CD4-positive, alpha-beta T cell treated with Interleukin-21 for 1 hour (primary cell): Measurements from ENCODE around the gene GADD45G.

Experiments used
- DNase-seq: peaks from one replicate; pipeline ENCODE4 v3.0.0-alpha.2; 2020

GADD45G gene

GRCh38 chr9:89655056-89655989 lies 50.5 kb downstream of the GADD45G start:
- DNase-seq: no peak
